ENCODE measurements around the gene SH2D1A.
A peak's percentile ranks its signal among the peaks of the same experiment; 100 is the strongest.
"Not testable (repeated sequence)": the region's sequence is repeated elsewhere in the genome, so short reads cannot be mapped to it uniquely, and the experiment has no call there.

Gene SH2D1A

GRCh38 chrX:124358800-124359383, 12.5 kb downstream of the SH2D1A start:
- DNase-seq: no peak

- DNase-seq: no peak
These were observed 15.7 kb downstream of the SH2D1A start for GRCh38 chrX:124362072-124362471.

- no peak for DNase-seq
These were observed 16.4 kb downstream of the SH2D1A start for GRCh38 chrX:124362761-124363160.

GRCh38 chrX:124369722-124370121, 23.4 kb downstream of the SH2D1A start:
- DNase-seq: no peak

- no peak for DNase-seq
These were observed 27.0 kb downstream of the SH2D1A start for GRCh38 chrX:124373348-124373747.

- DNase-seq: no peak
These were observed 32.3 kb downstream of the SH2D1A start for GRCh38 chrX:124378643-124379042.

GRCh38 chrX:124383354-124383753, 37.0 kb downstream of the SH2D1A start:
- no peak for DNase-seq

- no peak for DNase-seq
These were observed 40.0 kb downstream of the SH2D1A start for GRCh38 chrX:124386401-124386800.

GRCh38 chrX:124388562-124388961, 42.2 kb downstream of the SH2D1A start:
- DNase-seq: peak; percentile 44

GRCh38 chrX:124392794-124393193, 46.4 kb downstream of the SH2D1A start:
- no peak for DNase-seq

- DNase-seq: no peak
These were observed 46.9 kb downstream of the SH2D1A start for GRCh38 chrX:124393238-124393637.

- no peak for DNase-seq
These were observed 47.3 kb downstream of the SH2D1A start for GRCh38 chrX:124393659-124394058.

GRCh38 chrX:124395145-124395880, 49.0 kb downstream of the SH2D1A start:
- DNase-seq: no peak

- DNase-seq: no peak
These were observed 55.3 kb downstream of the SH2D1A start for GRCh38 chrX:124401696-124402095.

GRCh38 chrX:124405868-124406267, 59.5 kb downstream of the SH2D1A start:
- no peak for DNase-seq

GRCh38 chrX:124406294-124407014, 60.1 kb downstream of the SH2D1A start:
- peak; percentile 65 for DNase-seq

- DNase-seq: peak; percentile 42
These were observed 60.9 kb downstream of the SH2D1A start for GRCh38 chrX:124407226-124407625.

GRCh38 chrX:124408380-124408779, 62.0 kb downstream of the SH2D1A start:
- DNase-seq: not testable (repeated sequence)

GRCh38 chrX:124413244-124413643, 66.9 kb downstream of the SH2D1A start:
- no peak for DNase-seq

GRCh38 chrX:124414281-124414680, 67.9 kb downstream of the SH2D1A start:
- no peak for DNase-seq

- no peak for DNase-seq
These were observed 68.9 kb downstream of the SH2D1A start for GRCh38 chrX:124415115-124415800.

- DNase-seq: no peak
These were observed 75.7 kb downstream of the SH2D1A start for GRCh38 chrX:124421898-124422655.
